Psoas muscle (tissue), 8 donors: Measurements from ENCODE around the gene ZNF618. TPM values are rescaled to one million over a fixed set of nuclear protein-coding genes. Genes with fewer than 3 reads are reported as not detected.

Source experiments
- ATAC-seq, 4 donors: fragments of 200-7000 bp; cut with Tn5 transposase; one replicate each; pipeline ENCODE4 v1.9.1; 2020; ENCODE audit warnings: moderate library complexity in 3 of 4, mild to moderate bottlenecking in 2 of 4
- DNase-seq, 2 donors: peaks; one replicate each; pipeline ENCODE4 v3.0.0-alpha.2; 2020
- H3K27ac ChIP-seq: fragments of 200-600 bp; one replicate; pipeline ENCODE4 v1.8.0; 2022
- H3K27me3 ChIP-seq, 3 donors: fragments of 200-600 bp in 1 of 3; one replicate each; pipeline versions ENCODE4 v1.6.1 to v1.8.0; 2013 to 2022; ENCODE audit warnings: low read length in 2 of 3, mild to moderate bottlenecking in 2 of 3, moderate library complexity in 1 of 3; ENCODE audit not compliant: insufficient read depth in 3 of 3
- H3K36me3 ChIP-seq, 2 donors: fragments of 200-600 bp in 1 of 2; one replicate each; pipeline versions ENCODE4 v1.6.1 to v1.8.0; 2013 to 2022; ENCODE audit warnings: low read depth in 1 of 2, mild to moderate bottlenecking in 1 of 2, moderate library complexity in 1 of 2; ENCODE audit not compliant: insufficient read depth in 1 of 2
- H3K4me1 ChIP-seq: fragments of 200-600 bp; one replicate; pipeline ENCODE4 v1.8.0; 2022
- H3K4me3 ChIP-seq: fragments of 200-600 bp; one replicate; pipeline ENCODE4 v1.8.0; 2022; ENCODE audit warnings: mild to moderate bottlenecking
- H3K9me3 ChIP-seq: fragments of 200-600 bp; one replicate; pipeline ENCODE4 v1.8.0; 2022
- CTCF ChIP-seq: fragments of 200-600 bp; IDR thresholded peaks from one replicate; pipeline ENCODE4 v1.8.0; 2022; ENCODE audit warnings: antibody characterized with exemption
- WGBS, 3 donors: extraction: QIAGEN DNeasy Blood & Tissue Kit; methylation state at CpG; one replicate each; pipeline versions ENCODE4 v1.1.6 to v1.1.7; 2013; 5-methylcytosine and 5-hydroxymethylcytosine counted together
- intact Hi-C, 2 donors: fragments of 100-400 bp; cut with DNase I; formaldehyde crosslinking; loops; one replicate each; pipeline versions ENCODE4 v1.11.0 to v1.14.2; 2022
- long read RNA-seq, 2 donors: library from polyadenylated mRNA; unstranded; transcript quantifications; one replicate each; pipeline ENCODE4 v2.0.0, GENCODE V29; 2021
- polyA plus RNA-seq, 3 donors: library from polyadenylated mRNA; stranded (reverse); fragments of 200-250 nt; gene quantifications; one replicate each; pipeline ENCODE4 v1.2.3, GENCODE V29; 2013
- total RNA-seq, 4 donors: library from RNA; stranded (reverse); fragmentation: NEBNext Ultra II Directional in 2 of 4; extraction: Animal tissue kit (Norgen Biotek cat#: 25700) in 2 of 4; gene quantifications; one replicate each; pipeline versions ENCODE4 v1.2.1 to v1.2.4, GENCODE V29; 2021 to 2023
- donor health status: healthy with polysubstance abuse.
- donor health status: DM: no; HTN: no; CAD: no; lungs with moderate emphysema.
- donor health status: Bipolar disorder and iron deficiency.
- donor health status: healthy.
- donor health status: DM: yes; HTN: yes; CAD: no.
- donor health status: DM: no; HTN: no; CAD: no.
- donor health status: DM: no; HTN: no; CAD: no.
- donor health status: DM: yes; HTN: yes; CAD: no.

The ZNF618 gene
- total RNA-seq (1 to 10 TPM; 1.2 to 2.7 (median 1.3) TPM), polyA plus RNA-seq (1 to 10 TPM in 1 of 3 donors, under 1 TPM in 2; 0.31 to 1.2 (median 0.40) TPM)
- long read RNA-seq, donor 1, partial matches to known transcripts = 0 of 1 reads
- long read RNA-seq, donor 1, other reads (novel, unspliced or antisense) = 1 of 1 reads
- long read RNA-seq, donor 2 = 0 reads

- Histone ChIP-seq H3K4me3 (peak within 1 kb of the TSS; percentile 93), H3K9me3 (no peaks in the 10 kb centered on the region), H3K27ac (peak within 1 kb of the TSS; percentile 63), H3K36me3 (no peaks in the 10 kb centered on the region), H3K27me3 (no peaks in the 10 kb centered on the region), H3K4me1 (peaks cover 5% of the 10 kb centered on the region)
- DNase-seq (peak; percentile 30 to 61), ATAC-seq (peak; percentile 53 to 80 (median 72))
- 1 to 2% (median 1%) methylated on average over 18 to 71 of the region's 84 CpGs for WGBS, 3 donors
- intact Hi-C loops = loop anchor here in 1 of 2 donors (10.0 kb wide), 1 partner anchor 192 kb away; no protein-coding TSS in a partner anchor
- TF ChIP-seq CTCF = no peak
Observed at GRCh38 chr9:113876151-113876992, at the start of gene ZNF618. Gene ZNF618, plus strand, starts transcription at chr9:113876309. Its CDS starts 72 bp downstream, at chr9:113876381.

- no peak for TF ChIP-seq CTCF
- DNase-seq (no peak), ATAC-seq (no peak)
- no peaks in the 10 kb centered on the region for H3K4me1 ChIP-seq
- no peaks in the 10 kb centered on the region for H3K36me3 ChIP-seq
- H3K9me3 ChIP-seq = peaks cover 14% of the 10 kb centered on the region
- 43 to 54% (median 54%) methylated on average over 1 of the region's 1 CpG for WGBS, 3 donors
- intact Hi-C loops = no loop called here
- no peak overlapping the region for H3K27ac ChIP-seq
- no peaks in the 10 kb centered on the region for H3K27me3 ChIP-seq
- H3K4me3 ChIP-seq = no peak overlapping the region
Observed at GRCh38 chr9:113828221-113828620, 47.9 kb upstream of the ZNF618 start.

GRCh38 chr9:113837334-113837733 lies 38.8 kb upstream of the ZNF618 start:
- H3K4me1 ChIP-seq = no peaks in the 10 kb centered on the region
- peaks cover 0 to 2% (median 0%) of the 10 kb centered on the region in 3 donors for H3K27me3 ChIP-seq
- intact Hi-C loops = no loop called here
- DNase-seq = no peak
- WGBS, 3 donors = 93 to 97% (median 95%) methylated on average over 3 of the region's 3 CpGs
- no peak overlapping the region for H3K4me3 ChIP-seq
- TF ChIP-seq CTCF = no peak
- H3K9me3 ChIP-seq = peaks cover 7% of the 10 kb centered on the region
- no peak overlapping the region for H3K27ac ChIP-seq
- H3K36me3 ChIP-seq = no peaks in the 10 kb centered on the region
- no peak for ATAC-seq

- no peak overlapping the region for H3K4me3 ChIP-seq
- WGBS, 3 donors = 88 to 92% (median 91%) methylated on average over 3 of the region's 3 CpGs
- peaks cover 3% of the 10 kb centered on the region for H3K9me3 ChIP-seq
- intact Hi-C loops = no loop called here
- no peaks in the 10 kb centered on the region for H3K36me3 ChIP-seq
- no peak overlapping the region for H3K27ac ChIP-seq
- ATAC-seq (no peak), DNase-seq (no peak)
- H3K27me3 ChIP-seq = peaks cover 0 to 2% (median 0%) of the 10 kb centered on the region in 3 donors
- no peaks in the 10 kb centered on the region for H3K4me1 ChIP-seq
- no peak for TF ChIP-seq CTCF
Observed at GRCh38 chr9:113842086-113842485, 34.0 kb upstream of the ZNF618 start.
